Right renal cortex interstitium (tissue), 3 donors: ENCODE data around the gene UBE2V1. TPM values are rescaled to one million over a fixed set of nuclear protein-coding genes. Genes with fewer than 3 reads are reported as not detected.
"Not testable (repeated sequence)": the region's sequence is repeated elsewhere in the genome, so short reads cannot be mapped to it uniquely, and the experiment has no call there.

ENCODE experiments used
- DNase-seq, 3 donors: peaks; one replicate each; pipeline ENCODE4 v3.0.0-alpha.2; 2013; ENCODE audit warnings: low read depth in 3 of 3, low spot score in 2 of 3
- polyA plus RNA-seq, 3 donors: library from polyadenylated mRNA; unstranded; fragments of 120-200 nt; gene quantifications; one replicate each; pipeline ENCODE4 v1.2.1, GENCODE V29; 2013; ENCODE audit not compliant: insufficient read length in 3 of 3

Gene UBE2V1
- polyA plus RNA-seq, 3 donors, result 149 to 151 (median 149) TPM

DNA sequence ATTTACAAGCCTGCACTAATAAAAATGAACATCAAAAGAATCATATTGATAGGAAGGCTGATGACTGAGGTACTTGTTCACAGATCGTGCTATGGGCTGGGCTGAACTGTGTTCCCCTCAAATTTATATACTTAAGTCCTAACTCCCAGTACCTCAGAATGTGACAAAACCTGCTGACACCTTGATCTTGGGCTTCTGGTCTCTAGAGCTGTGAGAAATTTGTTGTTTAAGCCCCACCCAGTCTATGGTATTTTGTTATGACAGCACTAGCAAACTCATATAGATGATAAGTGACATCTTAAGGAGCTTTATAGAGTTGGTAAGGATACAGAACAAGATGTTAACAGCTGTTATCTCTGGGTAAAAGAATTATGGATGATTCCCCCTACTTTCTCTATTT is 13.8 kb downstream of the UBE2V1 start:
- DNase-seq, result no peak

DNA sequence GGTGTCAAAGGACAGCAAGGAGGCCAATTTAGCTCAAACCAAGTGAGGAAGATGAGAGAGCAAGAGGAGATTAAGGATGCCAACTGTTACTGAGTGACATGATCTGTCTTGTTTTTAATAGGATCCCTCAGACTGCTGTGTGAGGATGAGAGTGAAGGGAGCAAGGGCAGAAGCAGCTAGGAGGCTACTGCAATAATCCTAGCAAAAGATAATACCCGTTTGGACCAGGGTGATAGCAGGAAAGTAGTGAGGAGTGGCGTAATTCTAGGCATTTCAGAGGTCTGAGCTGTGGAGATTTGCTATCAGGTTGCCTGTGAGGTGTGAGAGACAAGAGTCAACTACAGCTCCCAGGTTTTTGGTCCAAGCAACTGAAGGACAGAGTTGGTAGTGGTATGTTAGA is 14.7 kb downstream of the UBE2V1 start:
- DNase-seq, result no peak

DNA sequence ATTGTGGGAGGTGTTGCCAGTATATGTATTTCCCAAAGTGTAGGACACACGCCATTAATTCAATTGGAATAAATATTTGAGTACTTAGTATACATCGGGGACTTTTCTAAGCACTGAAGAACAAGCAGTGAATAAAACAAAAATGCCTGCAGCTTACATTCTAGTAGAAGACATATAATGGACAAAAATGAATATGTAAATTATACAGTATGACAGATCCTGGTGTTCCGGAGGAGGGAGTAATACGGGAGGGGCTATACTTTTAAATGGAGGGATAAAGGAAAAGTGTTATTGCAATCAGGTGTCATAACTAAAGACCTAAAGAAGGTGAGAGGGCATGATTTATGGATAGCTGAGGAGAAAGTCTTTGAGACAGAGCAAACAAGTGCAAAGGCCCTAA is 15.1 kb downstream of the UBE2V1 start:
- DNase-seq, result no peak

- no peak for DNase-seq
These were observed 16.7 kb downstream of the UBE2V1 start for GRCh38 chr20:50096237-50096636.

DNA sequence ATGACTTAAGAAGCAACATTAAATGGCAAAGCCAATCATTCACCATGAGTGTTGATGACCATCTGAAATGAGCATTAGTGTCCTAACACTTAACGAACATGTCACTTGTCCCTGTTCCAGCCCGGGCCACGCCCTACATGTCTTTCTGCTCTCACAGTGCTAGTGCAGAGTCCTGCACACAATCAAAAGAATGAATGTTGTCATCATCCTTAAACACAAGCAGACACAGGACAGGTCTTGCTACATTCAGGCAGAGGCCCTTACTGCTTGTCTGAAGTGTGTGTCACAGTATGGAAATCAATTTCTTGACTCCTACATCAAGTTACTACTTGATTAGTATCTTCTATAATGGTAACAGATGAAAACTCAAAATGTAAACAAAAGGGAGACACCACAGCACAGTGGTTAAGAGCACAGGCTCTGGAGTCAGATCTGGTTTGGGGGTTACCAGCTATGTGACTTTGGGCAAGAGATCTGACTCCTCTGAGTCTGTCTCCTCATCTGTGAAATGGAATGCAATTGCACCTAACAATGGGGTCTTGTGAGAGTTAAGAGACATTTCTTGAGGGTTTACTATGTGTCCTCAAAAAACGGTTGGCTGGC is 17.4 kb downstream of the UBE2V1 start:
- no peak for DNase-seq

- DNase-seq, result no peak
These were observed 18.4 kb downstream of the UBE2V1 start for GRCh38 chr20:50094522-50094921.

GRCh38 chr20:50093240-50093639 is 19.7 kb downstream of the UBE2V1 start:
- DNase-seq, result no peak

GRCh38 chr20:50092436-50092835 is 20.5 kb downstream of the UBE2V1 start:
- no peak for DNase-seq

DNA sequence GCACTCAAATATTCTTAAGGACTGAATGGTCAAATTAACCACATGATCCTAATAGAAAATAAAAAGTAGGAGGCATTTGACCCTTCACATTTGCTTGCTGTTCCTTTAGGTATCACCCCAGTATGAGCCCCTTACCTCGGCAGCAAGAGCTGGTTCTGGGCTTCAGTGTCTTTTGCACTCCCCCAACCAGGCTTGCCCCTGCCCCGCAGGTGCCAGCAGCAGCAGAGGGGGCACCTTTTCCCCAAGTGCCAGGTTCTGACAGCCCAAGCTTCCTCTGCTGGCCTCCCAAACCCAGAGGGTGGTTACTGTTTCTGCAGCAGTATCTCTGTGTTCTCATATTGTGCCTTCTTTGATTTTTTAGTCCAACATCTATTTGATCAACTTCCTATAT is 23.2 kb downstream of the UBE2V1 start:
- DNase-seq, result no peak

DNA sequence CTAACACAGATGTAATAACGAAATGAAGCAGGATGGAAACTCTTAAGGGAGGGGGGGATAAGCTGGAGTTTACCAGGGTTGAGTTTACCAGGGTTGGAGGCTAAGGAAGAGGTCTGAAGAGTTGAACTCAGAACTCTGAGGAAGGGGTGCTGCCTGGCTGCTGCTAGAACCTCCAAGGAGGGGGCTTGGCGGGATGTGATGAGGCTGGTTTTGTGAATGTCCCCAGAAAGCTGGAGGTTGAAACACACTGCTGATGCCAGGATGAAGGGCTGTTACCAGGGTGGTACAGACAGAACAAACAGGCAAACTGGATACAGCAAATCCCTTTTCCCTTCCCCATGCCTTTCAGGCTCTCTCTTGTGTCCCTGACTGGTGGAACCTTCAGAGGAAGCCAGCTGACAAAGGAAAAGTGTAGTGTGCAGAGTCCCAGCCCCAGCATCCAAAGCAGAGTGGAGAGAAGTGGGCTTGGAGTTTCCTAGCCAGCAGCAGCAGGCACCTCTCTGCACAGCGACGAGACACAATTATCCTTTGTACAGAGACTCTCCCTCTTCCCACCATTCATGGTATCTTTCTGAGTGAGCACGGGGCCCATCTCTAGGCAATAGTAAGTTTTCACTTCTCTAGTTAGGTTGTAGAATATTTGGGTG is 23.7 kb downstream of the UBE2V1 start:
- no peak for DNase-seq

- DNase-seq, result no peak
These were observed 24.9 kb downstream of the UBE2V1 start for GRCh38 chr20:50088022-50088421.

GRCh38 chr20:50085481-50086365 is 27.2 kb downstream of the UBE2V1 start:
- DNase-seq, result peak in 1 of 3 donors; percentile 47

GRCh38 chr20:50085146-50085480 is 27.8 kb downstream of the UBE2V1 start:
- no peak for DNase-seq

DNA sequence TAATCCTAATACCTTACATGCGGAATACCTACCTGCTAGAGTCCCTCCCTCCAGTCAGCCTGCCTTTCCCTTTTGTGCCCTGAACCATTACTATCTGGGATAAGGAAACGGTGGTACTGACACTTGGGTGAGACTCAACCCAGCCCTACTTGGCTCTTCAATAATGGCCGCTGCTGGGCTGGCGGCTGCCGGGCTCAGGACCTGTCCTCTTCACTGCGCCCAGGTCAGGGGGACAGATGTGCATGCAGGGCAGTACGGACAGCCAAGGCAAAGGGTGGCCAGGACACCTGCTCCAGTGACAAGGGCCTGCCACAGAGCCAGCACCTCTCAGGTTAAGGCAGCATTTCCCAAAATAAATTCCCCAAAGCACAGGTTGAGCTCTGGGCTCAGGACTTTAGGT is 29.9 kb downstream of the UBE2V1 start:
- no peak for DNase-seq

- not testable (repeated sequence) for DNase-seq
These were observed 30.9 kb downstream of the UBE2V1 start for GRCh38 chr20:50082056-50082455.

- DNase-seq, result no peak
These were observed 34.9 kb downstream of the UBE2V1 start for GRCh38 chr20:50077818-50078601.

DNA sequence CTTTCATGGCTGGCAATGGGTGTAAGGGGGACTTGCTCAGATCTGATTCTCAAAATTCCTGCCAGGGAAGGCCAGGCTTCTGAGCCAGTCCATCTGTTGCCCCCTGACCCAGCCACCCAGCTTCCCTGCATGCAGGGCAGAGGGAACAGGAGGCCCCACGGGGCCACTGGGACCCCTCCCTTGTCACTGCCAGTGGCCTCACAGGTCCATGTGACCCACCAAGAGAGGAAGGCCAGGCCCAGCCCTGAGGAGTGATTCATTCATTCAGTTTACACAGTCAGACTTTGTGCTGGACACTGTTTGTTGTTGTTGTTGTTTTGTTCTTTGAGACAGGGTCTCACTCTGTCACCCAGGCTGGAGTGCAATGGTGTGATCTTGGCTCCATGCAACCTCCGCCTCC is 39.5 kb downstream of the UBE2V1 start:
- no peak for DNase-seq

GRCh38 chr20:50071039-50071888 is 41.7 kb downstream of the UBE2V1 start:
- DNase-seq, result peak in 1 of 3 donors; percentile 78

GRCh38 chr20:50070361-50070760 is 42.6 kb downstream of the UBE2V1 start:
- no peak for DNase-seq

- no peak for DNase-seq
These were observed 44.8 kb downstream of the UBE2V1 start for GRCh38 chr20:50068041-50068651.
